HUES48 (cell line): ENCODE results near the gene NIT2.
"Not testable (repeated sequence)": the region's sequence is repeated elsewhere in the genome, so short reads cannot be mapped to it uniquely, and the experiment has no call there.

ENCODE experiments used
- H3K27ac ChIP-seq: one replicate; pipeline ENCODE4 v1.7.0; 2013; ENCODE audit warnings: low read depth, low read length, inconsistent platforms
- H3K27me3 ChIP-seq: 2 replicates; pipeline ENCODE4 v1.6.1; 2013; ENCODE audit warnings: mild to moderate bottlenecking, low read length; ENCODE audit not compliant: control insufficient read depth, insufficient read depth
- H3K36me3 ChIP-seq: 2 replicates; pipeline ENCODE4 v1.6.1; 2013; ENCODE audit warnings: low read length; ENCODE audit not compliant: control insufficient read depth, insufficient read depth
- H3K4me1 ChIP-seq: 2 replicates; pipeline ENCODE4 v1.6.1; 2013; ENCODE audit warnings: mild to moderate bottlenecking, low read length; ENCODE audit not compliant: control insufficient read depth, insufficient read depth
- H3K4me3 ChIP-seq: 2 replicates; pipeline ENCODE4 v1.5.1; 2013; ENCODE audit warnings: mild to moderate bottlenecking, low read depth, low read length
- H3K9ac ChIP-seq: 2 replicates; pipeline ENCODE4 v1.6.1; 2013; ENCODE audit warnings: mild to moderate bottlenecking, low read depth, low read length, moderate library complexity
- H3K9me3 ChIP-seq: 2 replicates; pipeline ENCODE4 v1.6.1; 2013; ENCODE audit warnings: low read length; ENCODE audit not compliant: control insufficient read depth, insufficient read depth

Gene NIT2

GRCh38 chr3:100338911-100339310, 4.4 kb downstream of the NIT2 start:
- H3K27me3 ChIP-seq = peaks cover 3% of the 10 kb centered on the region; the same call in 1 of the 2 replicates
- no peak overlapping the region for H3K4me3 ChIP-seq
- H3K9me3 ChIP-seq = no peaks in the 10 kb centered on the region
- no peak overlapping the region for H3K27ac ChIP-seq
- H3K9ac ChIP-seq = no peak overlapping the region
- peaks cover 7% of the 10 kb centered on the region; the same call in 1 of the 2 replicates for H3K4me1 ChIP-seq
- peaks cover 21% of the 10 kb centered on the region for H3K36me3 ChIP-seq

GRCh38 chr3:100339786-100340185, 5.2 kb downstream of the NIT2 start:
- Histone ChIP-seq H3K9ac (no peak overlapping the region), H3K27me3 (no peaks in the 10 kb centered on the region), H3K4me3 (no peak overlapping the region), H3K4me1 (peaks cover 7% of the 10 kb centered on the region; the same call in 1 of the 2 replicates), H3K27ac (no peak overlapping the region), H3K36me3 (peaks cover 26% of the 10 kb centered on the region), H3K9me3 (no peaks in the 10 kb centered on the region)

- Histone ChIP-seq H3K4me3 (no peak overlapping the region), H3K27me3 (no peaks in the 10 kb centered on the region), H3K36me3 (peaks cover 28% of the 10 kb centered on the region), H3K9me3 (no peaks in the 10 kb centered on the region), H3K27ac (no peak overlapping the region), H3K4me1 (peaks cover 2% of the 10 kb centered on the region; the same call in 1 of the 2 replicates), H3K9ac (no peak overlapping the region)
These were observed 6.0 kb downstream of the NIT2 start for GRCh38 chr3:100340527-100340926.

- Histone ChIP-seq H3K36me3 (peaks cover 52% of the 10 kb centered on the region), H3K27ac (no peak overlapping the region)
These were observed 14.2 kb downstream of the NIT2 start for GRCh38 chr3:100348727-100349126.

GRCh38 chr3:100351770-100352169, 17.2 kb downstream of the NIT2 start:
- H3K27ac ChIP-seq, H3K9me3 ChIP-seq, H3K4me1 ChIP-seq, H3K4me3 ChIP-seq, H3K27me3 ChIP-seq, H3K9ac ChIP-seq: not testable (repeated sequence)
- peaks cover 55% of the 10 kb centered on the region for H3K36me3 ChIP-seq

More at GRCh38 chr3:100348727-100349126, 14.2 kb downstream of the NIT2 start:
- H3K27me3 ChIP-seq = no peaks in the 10 kb centered on the region
- no peaks in the 10 kb centered on the region for H3K4me1 ChIP-seq
- H3K4me3 ChIP-seq = no peak overlapping the region
- no peak overlapping the region for H3K9ac ChIP-seq
- H3K9me3 ChIP-seq = no peaks in the 10 kb centered on the region

GRCh38 chr3:100352296-100353231, 18.0 kb downstream of the NIT2 start:
- Histone ChIP-seq H3K36me3 (peaks cover 55% of the 10 kb centered on the region), H3K4me1 (no peaks in the 10 kb centered on the region), H3K9me3 (no peaks in the 10 kb centered on the region), H3K27ac (no peak overlapping the region), H3K9ac (no peak overlapping the region), H3K27me3 (no peaks in the 10 kb centered on the region), H3K4me3 (no peak overlapping the region)

- no peak overlapping the region for H3K27ac ChIP-seq
- no peaks in the 10 kb centered on the region for H3K9me3 ChIP-seq
- H3K27me3 ChIP-seq = no peaks in the 10 kb centered on the region
- H3K4me1 ChIP-seq = no peaks in the 10 kb centered on the region
- H3K4me3 ChIP-seq = no peak overlapping the region
- no peak overlapping the region for H3K9ac ChIP-seq
- H3K36me3 ChIP-seq = peaks cover 42% of the 10 kb centered on the region
These were observed 20.3 kb downstream of the NIT2 start for GRCh38 chr3:100354850-100355249.

- Histone ChIP-seq H3K4me3 (no peak overlapping the region), H3K27ac (no peak overlapping the region), H3K9me3 (no peaks in the 10 kb centered on the region), H3K4me1 (no peaks in the 10 kb centered on the region), H3K27me3 (no peaks in the 10 kb centered on the region), H3K9ac (no peak overlapping the region), H3K36me3 (peaks cover 38% of the 10 kb centered on the region)
These were observed 23.9 kb downstream of the NIT2 start for GRCh38 chr3:100358413-100358812.

GRCh38 chr3:100359035-100359434, 24.5 kb downstream of the NIT2 start:
- Histone ChIP-seq H3K4me1 (no peaks in the 10 kb centered on the region), H3K27me3 (no peaks in the 10 kb centered on the region), H3K4me3 (no peak overlapping the region), H3K36me3 (peaks cover 39% of the 10 kb centered on the region), H3K27ac (no peak overlapping the region), H3K9me3 (no peaks in the 10 kb centered on the region), H3K9ac (no peak overlapping the region)

- no peak overlapping the region for H3K9ac ChIP-seq
These were observed 26.4 kb downstream of the NIT2 start for GRCh38 chr3:100360757-100361496.

GRCh38 chr3:100361897-100362296, 27.3 kb downstream of the NIT2 start:
- Histone ChIP-seq H3K4me1 (no peaks in the 10 kb centered on the region), H3K9ac (no peak overlapping the region), H3K4me3 (no peak overlapping the region), H3K27me3 (no peaks in the 10 kb centered on the region), H3K9me3 (no peaks in the 10 kb centered on the region), H3K36me3 (peaks cover 47% of the 10 kb centered on the region), H3K27ac (no peak overlapping the region)

More at GRCh38 chr3:100360757-100361496, 26.4 kb downstream of the NIT2 start:
- no peaks in the 10 kb centered on the region for H3K4me1 ChIP-seq
- no peak overlapping the region for H3K27ac ChIP-seq
- peaks cover 43% of the 10 kb centered on the region for H3K36me3 ChIP-seq
- H3K27me3 ChIP-seq = no peaks in the 10 kb centered on the region
- no peak overlapping the region for H3K4me3 ChIP-seq
- H3K9me3 ChIP-seq = no peaks in the 10 kb centered on the region
